Adrenal gland (tissue), 12 donors: ENCODE results near the gene RGMB. TPM values are rescaled to one million over a fixed set of nuclear protein-coding genes. Genes with fewer than 3 reads are reported as not detected.
"Not testable (repeated sequence)": the region's sequence is repeated elsewhere in the genome, so short reads cannot be mapped to it uniquely, and the experiment has no call there.

Experiments used
- DNase-seq, 7 donors: peaks; one replicate each; pipeline ENCODE4 v3.0.0-alpha.2; 2019 to 2020
- H3K27ac ChIP-seq, 5 donors: fragments of 200-600 bp; sonication (generic) in 4 of 5; 1 replicate in 3 of 5; 2 replicates in 2 of 5; pipeline versions ENCODE4 v1.5.1 to v1.8.0; 2016 to 2020; ENCODE audit warnings: mild to moderate bottlenecking in 1 of 5
- H3K27me3 ChIP-seq: fragments of 200-600 bp; 2 replicates; pipeline ENCODE4 v1.8.0; 2021
- H3K36me3 ChIP-seq, 2 donors: fragments of 200-600 bp; replicated peaks in 1 of 2; 1 replicate in 1 of 2; 2 replicates in 1 of 2; pipeline versions ENCODE4 v1.5.1 to v1.8.0; 2018 to 2022
- H3K4me1 ChIP-seq, 2 donors: fragments of 200-600 bp; replicated peaks in 1 of 2; 1 replicate in 1 of 2; 2 replicates in 1 of 2; pipeline versions ENCODE4 v1.5.1 to v1.8.0; 2018 to 2021
- H3K4me3 ChIP-seq, 4 donors: fragments of 200-600 bp; sonication (generic) in 3 of 4; one replicate each; pipeline ENCODE4 v1.5.1; 2016 to 2018
- H3K9me3 ChIP-seq, 3 donors: fragments of 200-600 bp; sonication (generic) in 1 of 3; replicated peaks in 1 of 3; 1 replicate in 2 of 3; 2 replicates in 1 of 3; pipeline versions ENCODE4 v1.5.1 to v1.8.0; 2016 to 2021
- POLR2A ChIP-seq, 2 donors: fragments of 450-650 bp; IDR thresholded peaks; one replicate each; pipeline ENCODE4 v1.6.1; 2017; ENCODE audit warnings: antibody characterized with exemption in 2 of 2, mild to moderate bottlenecking in 2 of 2, moderate library complexity in 1 of 2
- WGBS, 4 donors: extraction: QIAGEN DNeasy Blood & Tissue Kit in 2 of 4; methylation state at CpG; one replicate each; pipeline versions ENCODE4 v1.1.5 to v1.1.7; 2013 to 2017; 5-methylcytosine and 5-hydroxymethylcytosine counted together
- intact Hi-C, 2 donors: fragments of 100-400 bp; cut with DNase I; formaldehyde crosslinking; loops; one replicate each; pipeline versions ENCODE4 v1.14.1 to v1.15.0; 2022 to 2023
- polyA plus RNA-seq, 3 donors: library from polyadenylated mRNA; stranded (reverse); fragments of 200-250 nt in 2 of 3; fragments of 350-450 nt in 1 of 3; fragmentation: Illumina TruSeq in 1 of 3; extraction: RNeasy Lipid Tissue Mini Kit (QIAGEN cat#74804) in 1 of 3; gene quantifications; one replicate each; pipeline ENCODE4 v1.2.3, GENCODE V29; 2013 to 2014
- total RNA-seq, 9 donors: library from RNA; depleted of rRNA in 4 of 9; stranded (reverse); fragments of >200 nt in 4 of 9; fragments of 120-200 nt in 1 of 9; fragmentation: NEBNext Ultra II Directional in 1 of 9; extraction: Animal tissue kit (Norgen Biotek cat#: 25700) in 1 of 9; gene quantifications; one replicate each; pipeline versions ENCODE4 v1.1.0 to v1.2.4, GENCODE V29; 2013 to 2023
- TF ChIP-seq, protein P1 (sequence below), 6 experiments: fragments of 450-650 bp in 4 of 6; fragments of 200-600 bp in 2 of 6; sonication (generic) in 1 of 6; IDR thresholded peaks; 1 replicate in 5 of 6; 2 replicates in 1 of 6; pipeline versions ENCODE4 v1.5.1 to v1.8.0; 2016 to 2021; ENCODE audit warnings: antibody characterized with exemption in 6 of 6, mild to moderate bottlenecking in 2 of 6, moderate library complexity in 1 of 6
- donor health status: healthy with polysubstance abuse.
- donor health status: Bipolar disorder and iron deficiency.
- donor health status: DM: yes; HTN: yes; CAD: no.
- donor health status: DM: no; HTN: no; CAD: no.
- donor health status: DM: no; HTN: no; CAD: no.
- donor health status: DM: yes; HTN: yes; CAD: no.

The RGMB gene
- total and polyA plus RNA-seq, 12 donors: 1.0 to 14.4 (median 9.6) TPM

DNA sequence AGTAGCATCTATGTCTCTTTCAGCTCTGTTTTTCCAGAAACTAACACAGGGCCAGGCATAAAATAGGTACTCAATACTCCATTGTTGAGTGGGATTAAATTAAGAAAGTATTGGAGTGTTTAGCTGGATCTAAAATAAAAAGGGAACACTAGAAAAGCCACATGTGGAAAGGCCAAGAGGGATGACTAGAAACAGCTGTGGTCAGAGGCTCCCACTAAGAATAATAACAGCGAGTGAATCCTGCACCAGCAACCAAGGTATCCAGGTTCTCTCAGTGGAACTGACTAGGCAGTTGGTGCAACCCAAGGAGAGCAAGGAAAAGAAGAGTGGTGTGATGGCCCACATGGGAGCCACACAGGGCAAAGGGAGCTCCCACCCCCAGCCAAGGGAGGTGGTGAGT is 31.5 kb upstream of the RGMB start:
- TF ChIP-seq, protein P1, sequence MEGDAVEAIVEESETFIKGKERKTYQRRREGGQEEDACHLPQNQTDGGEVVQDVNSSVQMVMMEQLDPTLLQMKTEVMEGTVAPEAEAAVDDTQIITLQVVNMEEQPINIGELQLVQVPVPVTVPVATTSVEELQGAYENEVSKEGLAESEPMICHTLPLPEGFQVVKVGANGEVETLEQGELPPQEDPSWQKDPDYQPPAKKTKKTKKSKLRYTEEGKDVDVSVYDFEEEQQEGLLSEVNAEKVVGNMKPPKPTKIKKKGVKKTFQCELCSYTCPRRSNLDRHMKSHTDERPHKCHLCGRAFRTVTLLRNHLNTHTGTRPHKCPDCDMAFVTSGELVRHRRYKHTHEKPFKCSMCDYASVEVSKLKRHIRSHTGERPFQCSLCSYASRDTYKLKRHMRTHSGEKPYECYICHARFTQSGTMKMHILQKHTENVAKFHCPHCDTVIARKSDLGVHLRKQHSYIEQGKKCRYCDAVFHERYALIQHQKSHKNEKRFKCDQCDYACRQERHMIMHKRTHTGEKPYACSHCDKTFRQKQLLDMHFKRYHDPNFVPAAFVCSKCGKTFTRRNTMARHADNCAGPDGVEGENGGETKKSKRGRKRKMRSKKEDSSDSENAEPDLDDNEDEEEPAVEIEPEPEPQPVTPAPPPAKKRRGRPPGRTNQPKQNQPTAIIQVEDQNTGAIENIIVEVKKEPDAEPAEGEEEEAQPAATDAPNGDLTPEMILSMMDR (IDR thresholded peaks at IDR 0.05): no peak
- TF ChIP-seq POLR2A (IDR thresholded peaks at IDR 0.05): no peak
- Histone ChIP-seq H3K4me1 (no peaks in the 10 kb centered on the region), H3K9me3 (no peaks in the 10 kb centered on the region), H3K36me3 (no peaks in the 10 kb centered on the region), H3K27ac (no peak overlapping the region), H3K27me3 (no peaks in the 10 kb centered on the region), H3K4me3 (no peak overlapping the region)
- WGBS, 4 donors: 41 to 95% (median 93%) methylated on average over 1 of the region's 1 CpG
- no peak for DNase-seq
- intact Hi-C loops: no loop called here

DNA sequence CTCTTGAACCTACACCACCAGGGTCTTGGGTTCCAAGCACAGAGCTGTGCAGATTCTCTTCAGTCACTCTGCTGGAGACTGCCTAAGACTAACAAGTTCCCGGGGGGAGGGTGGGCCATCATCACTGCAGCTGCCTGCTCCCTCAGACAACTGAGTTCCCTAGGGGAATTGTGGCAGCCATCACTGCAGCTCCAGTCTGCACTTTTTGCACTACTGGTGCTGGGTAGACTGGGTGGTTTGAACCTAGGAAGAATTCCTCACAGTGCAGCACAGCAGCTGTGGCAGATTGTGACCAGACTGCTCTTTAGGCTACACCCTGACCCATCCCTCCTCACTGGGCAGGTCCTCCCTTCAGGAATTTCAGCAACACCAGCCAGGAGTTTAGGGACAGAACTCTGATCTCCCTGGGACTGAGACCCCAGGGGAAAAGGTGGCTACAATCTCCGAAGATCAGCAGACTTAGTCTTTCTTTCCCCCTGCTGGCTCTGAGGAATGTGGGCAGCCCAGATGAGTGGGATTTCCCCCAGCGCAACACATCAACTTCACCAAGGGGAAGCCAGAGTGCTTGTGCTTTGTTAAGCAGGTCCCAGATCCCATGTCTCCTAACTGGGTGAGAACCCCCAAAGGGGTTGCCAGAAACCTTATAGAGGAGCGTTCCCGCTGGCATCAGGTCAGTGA is 30.9 kb upstream of the RGMB start:
- Histone ChIP-seq H3K9me3 (no peaks in the 10 kb centered on the region), H3K27ac (no peak overlapping the region), H3K36me3 (no peaks in the 10 kb centered on the region), H3K27me3 (no peaks in the 10 kb centered on the region), H3K4me3 (no peak overlapping the region), H3K4me1 (no peaks in the 10 kb centered on the region)
- intact Hi-C loops: no loop called here
- TF ChIP-seq, protein P1 (IDR thresholded peaks at IDR 0.05): no peak
- TF ChIP-seq POLR2A (IDR thresholded peaks at IDR 0.05): no peak
- no peak for DNase-seq
- WGBS, 4 donors: 81 to 91% (median 86%) methylated on average over 4 to 5 of the region's 5 CpGs

GRCh38 chr5:98748259-98748658 is 25.2 kb upstream of the RGMB start:
- H3K4me3 ChIP-seq, H3K27me3 ChIP-seq, DNase-seq, H3K36me3 ChIP-seq, H3K4me1 ChIP-seq, H3K9me3 ChIP-seq, H3K27ac ChIP-seq, intact Hi-C loops: not testable (repeated sequence)
- WGBS, 4 donors: 77 to 93% (median 90%) methylated on average over 1 of the region's 1 CpG

- no peaks in the 10 kb centered on the region for H3K4me1 ChIP-seq
- H3K9me3 ChIP-seq: no peaks in the 10 kb centered on the region
- TF ChIP-seq, protein P1 (IDR thresholded peaks at IDR 0.05): no peak
- TF ChIP-seq POLR2A (IDR thresholded peaks at IDR 0.05): no peak
- intact Hi-C loops: no loop called here
- no peak overlapping the region for H3K27ac ChIP-seq
- no peak for DNase-seq
- no peak overlapping the region for H3K4me3 ChIP-seq
- H3K27me3 ChIP-seq: no peaks in the 10 kb centered on the region
- 83 to 91% (median 86%) methylated on average over 1 of the region's 1 CpG for WGBS, 4 donors
- no peaks in the 10 kb centered on the region for H3K36me3 ChIP-seq
Measured at GRCh38 chr5:98749046-98749445, 24.4 kb upstream of the RGMB start.

DNA sequence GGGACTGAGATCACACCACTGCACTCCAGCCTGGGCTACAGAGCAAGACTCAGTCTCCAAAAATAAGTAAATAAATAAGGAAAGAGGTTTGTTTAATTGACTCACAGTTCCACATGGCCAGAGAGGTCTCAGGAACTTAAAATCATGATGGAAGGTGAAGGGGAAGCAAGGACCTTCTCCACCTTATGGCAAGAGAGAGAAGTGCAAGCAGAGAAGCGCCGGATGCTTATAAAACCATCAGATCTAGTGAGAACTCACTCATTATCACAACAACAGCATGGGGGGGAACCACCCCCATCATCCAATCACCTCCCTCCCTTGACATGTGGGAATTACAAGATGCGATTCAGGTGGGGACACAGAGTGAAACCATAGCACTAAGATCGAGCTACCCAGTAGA is 22.8 kb upstream of the RGMB start:
- H3K27ac ChIP-seq: no peak overlapping the region
- no peaks in the 10 kb centered on the region for H3K27me3 ChIP-seq
- TF ChIP-seq, protein P1 (IDR thresholded peaks at IDR 0.05): peak in 2 of 6 experiments; percentile 26 to 30
- no peak for TF ChIP-seq POLR2A (IDR thresholded peaks at IDR 0.05)
- H3K4me1 ChIP-seq: no peaks in the 10 kb centered on the region
- DNase-seq: no peak
- H3K36me3 ChIP-seq: no peaks in the 10 kb centered on the region
- no peaks in the 10 kb centered on the region for H3K9me3 ChIP-seq
- no peak overlapping the region for H3K4me3 ChIP-seq
- intact Hi-C loops: no loop called here
- WGBS, 4 donors: 83 to 92% (median 86%) methylated on average over 4 of the region's 4 CpGs

DNA sequence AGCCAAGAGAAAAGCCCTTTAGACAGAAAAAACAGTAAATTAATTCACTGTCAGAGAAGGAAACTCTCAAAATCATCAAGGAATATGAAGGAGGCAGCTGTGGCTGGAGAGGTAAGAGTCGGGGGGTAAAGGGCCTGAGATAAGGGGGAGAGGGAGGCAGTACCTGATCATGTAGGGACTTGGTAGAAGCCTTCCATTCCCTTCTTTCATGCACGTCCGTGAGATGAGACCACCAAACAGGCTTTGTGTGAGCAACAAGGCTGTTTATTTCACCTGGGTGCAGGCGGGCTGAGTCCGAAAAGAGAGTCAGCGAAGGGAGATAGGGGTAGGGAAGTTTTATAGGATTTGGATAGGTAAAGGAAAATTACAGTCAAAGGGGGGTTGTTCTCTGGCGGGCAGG is 21.1 kb upstream of the RGMB start:
- H3K4me3 ChIP-seq, H3K27ac ChIP-seq, H3K27me3 ChIP-seq, H3K9me3 ChIP-seq, H3K4me1 ChIP-seq, DNase-seq, intact Hi-C loops, H3K36me3 ChIP-seq: not testable (repeated sequence)
- 79 to 86% (median 82%) methylated on average over 7 of the region's 7 CpGs for WGBS, 4 donors

DNA sequence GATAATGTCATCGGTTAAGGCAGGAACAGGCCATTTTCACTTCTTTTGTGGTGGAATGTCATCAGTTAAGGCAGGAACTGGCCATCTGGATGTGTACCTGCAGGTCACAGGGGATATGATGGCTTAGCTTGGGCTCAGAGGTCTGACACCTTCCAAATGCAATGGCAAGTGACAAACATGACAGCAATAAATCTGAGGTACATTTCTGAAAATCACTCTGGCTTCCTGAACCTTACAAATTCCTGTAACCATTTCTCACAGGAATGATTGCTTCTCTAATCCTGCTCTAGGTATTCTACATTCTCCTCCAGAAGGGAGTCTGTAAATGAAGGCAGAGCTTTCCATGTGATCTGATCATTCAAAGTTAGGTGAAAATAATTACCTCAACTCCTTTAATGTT is 20.7 kb upstream of the RGMB start:
- 40 to 100% (median 65%) methylated on average over 1 of the region's 1 CpG for WGBS, 4 donors
- DNase-seq, H3K36me3 ChIP-seq, H3K4me1 ChIP-seq, H3K27ac ChIP-seq, H3K27me3 ChIP-seq, intact Hi-C loops, H3K4me3 ChIP-seq, H3K9me3 ChIP-seq: not testable (repeated sequence)
